ENCODE results near the gene HSPA12A.

Gene HSPA12A

DNA sequence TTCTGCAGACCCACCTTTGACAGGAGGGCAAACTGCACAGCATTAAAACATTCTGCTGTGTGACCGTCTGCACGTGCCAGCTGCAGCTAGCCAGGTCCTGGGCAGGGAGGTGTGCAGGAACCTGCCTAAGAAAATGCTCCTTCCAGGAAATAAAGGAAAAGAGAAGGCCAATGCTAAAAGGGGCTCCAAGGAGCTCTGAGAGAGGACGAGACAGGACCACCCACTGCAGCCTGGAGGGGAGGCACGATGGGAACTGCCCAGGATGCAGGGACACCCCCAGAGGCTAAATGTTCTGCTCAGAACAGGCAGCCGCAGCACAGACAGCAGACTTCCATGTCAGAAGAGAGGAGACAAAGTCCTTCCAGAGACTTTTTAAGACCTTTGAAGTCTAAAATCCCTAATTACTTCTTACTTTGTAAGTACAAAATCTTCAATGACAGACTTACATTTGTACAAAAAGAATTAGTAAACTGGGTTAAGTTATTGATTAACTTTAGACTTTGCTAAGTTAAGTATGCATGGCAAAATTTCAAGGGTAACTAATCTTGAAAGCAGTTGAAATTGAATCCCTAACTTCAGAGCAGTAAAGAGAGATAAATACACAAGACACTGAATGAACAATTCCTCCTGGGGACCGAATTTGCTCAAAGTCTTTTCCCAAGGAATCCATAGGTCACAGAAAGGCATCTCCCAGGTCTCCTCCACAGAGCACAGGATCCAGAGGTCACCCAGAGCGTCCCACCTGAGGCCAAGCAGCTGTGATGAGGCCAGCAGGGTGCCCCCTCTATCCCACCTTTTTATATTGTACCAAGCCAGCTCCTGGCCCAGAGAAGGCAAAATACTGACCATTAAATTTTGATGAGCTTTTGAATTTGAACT is 21.5 kb downstream of the HSPA12A start (continued):
- TF ChIP-seq ZNF843 (tag by site-specific recombination; IDR thresholded peaks at IDR 0.05) (no peak), ZNF692 (tag by site-specific recombination; IDR thresholded peaks at IDR 0.05) (no peak), REPIN1 (tag by site-specific recombination; IDR thresholded peaks at IDR 0.05; ENCODE audit: low read depth) (no peak), ZNF48 (tag by site-specific recombination; IDR thresholded peaks at IDR 0.05) (no peak), ZSCAN30 (tag by site-specific recombination; IDR thresholded peaks at IDR 0.05) (no peak), ZBTB21 (tag by site-specific recombination; IDR thresholded peaks at IDR 0.05) (no peak), ZNF324 (tag by site-specific recombination; IDR thresholded peaks at IDR 0.05) (no peak), ZNF132 (tag by site-specific recombination; IDR thresholded peaks at IDR 0.05; ENCODE audit: borderline replicate concordance) (no peak)
- TF ChIP-seq, protein P1, sequence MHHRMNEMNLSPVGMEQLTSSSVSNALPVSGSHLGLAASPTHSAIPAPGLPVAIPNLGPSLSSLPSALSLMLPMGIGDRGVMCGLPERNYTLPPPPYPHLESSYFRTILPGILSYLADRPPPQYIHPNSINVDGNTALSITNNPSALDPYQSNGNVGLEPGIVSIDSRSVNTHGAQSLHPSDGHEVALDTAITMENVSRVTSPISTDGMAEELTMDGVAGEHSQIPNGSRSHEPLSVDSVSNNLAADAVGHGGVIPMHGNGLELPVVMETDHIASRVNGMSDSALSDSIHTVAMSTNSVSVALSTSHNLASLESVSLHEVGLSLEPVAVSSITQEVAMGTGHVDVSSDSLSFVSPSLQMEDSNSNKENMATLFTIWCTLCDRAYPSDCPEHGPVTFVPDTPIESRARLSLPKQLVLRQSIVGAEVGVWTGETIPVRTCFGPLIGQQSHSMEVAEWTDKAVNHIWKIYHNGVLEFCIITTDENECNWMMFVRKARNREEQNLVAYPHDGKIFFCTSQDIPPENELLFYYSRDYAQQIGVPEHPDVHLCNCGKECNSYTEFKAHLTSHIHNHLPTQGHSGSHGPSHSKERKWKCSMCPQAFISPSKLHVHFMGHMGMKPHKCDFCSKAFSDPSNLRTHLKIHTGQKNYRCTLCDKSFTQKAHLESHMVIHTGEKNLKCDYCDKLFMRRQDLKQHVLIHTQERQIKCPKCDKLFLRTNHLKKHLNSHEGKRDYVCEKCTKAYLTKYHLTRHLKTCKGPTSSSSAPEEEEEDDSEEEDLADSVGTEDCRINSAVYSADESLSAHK (tag by site-specific recombination; IDR thresholded peaks at IDR 0.05), result no peak
- TF ChIP-seq, protein P2, sequence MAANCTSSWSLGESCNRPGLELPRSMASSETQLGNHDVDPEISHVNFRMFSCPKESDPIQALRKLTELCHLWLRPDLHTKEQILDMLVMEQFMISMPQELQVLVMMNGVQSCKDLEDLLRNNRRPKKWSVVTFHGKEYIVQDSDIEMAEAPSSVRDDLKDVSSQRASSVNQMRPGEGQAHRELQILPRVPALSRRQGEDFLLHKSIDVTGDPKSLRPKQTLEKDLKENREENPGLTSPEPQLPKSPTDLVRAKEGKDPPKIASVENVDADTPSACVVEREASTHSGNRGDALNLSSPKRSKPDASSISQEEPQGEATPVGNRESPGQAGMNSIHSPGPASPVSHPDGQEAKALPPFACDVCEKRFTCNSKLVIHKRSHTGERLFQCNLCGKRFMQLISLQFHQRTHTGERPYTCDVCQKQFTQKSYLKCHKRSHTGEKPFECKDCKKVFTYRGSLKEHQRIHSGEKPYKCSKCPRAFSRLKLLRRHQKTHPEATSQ (tag by site-specific recombination; IDR thresholded peaks at IDR 0.05), result no peak

DNA sequence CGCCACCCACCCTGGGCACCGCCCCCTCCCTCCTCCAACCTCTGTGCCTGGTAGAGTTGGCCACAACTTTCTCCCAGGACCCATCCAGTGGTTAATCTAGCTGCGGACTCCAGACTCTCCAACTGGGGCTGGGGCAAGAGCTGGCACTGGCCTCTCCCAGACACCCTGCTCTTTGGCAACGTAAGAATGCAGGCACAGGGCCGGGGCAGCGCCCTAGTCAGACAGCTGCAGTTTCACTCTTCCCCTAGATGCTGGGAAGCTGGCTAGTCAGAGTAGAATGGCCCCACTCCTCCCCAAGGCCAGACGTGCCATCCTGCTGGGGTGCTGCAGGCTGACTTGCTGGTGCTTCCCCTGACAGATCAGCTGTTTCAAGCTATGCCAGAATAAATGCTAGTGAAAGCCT is 22.1 kb downstream of the HSPA12A start:
- no peak overlapping the region for H3K4me3 ChIP-seq (ENCODE audit: low read depth, low read length)
- CTCF ChIA-PET, result no interaction called here
- no peaks in the 10 kb centered on the region for H3K9me3 ChIP-seq (ENCODE audit: control insufficient read depth, insufficient read depth, low read depth, low read length)
- H3K36me3 ChIP-seq (ENCODE audit: control insufficient read depth in 2 of 2, insufficient read depth in 1 of 2, low read length in 2 of 2), result no peaks in the 10 kb centered on the region
- TF ChIP-seq, protein P3, sequence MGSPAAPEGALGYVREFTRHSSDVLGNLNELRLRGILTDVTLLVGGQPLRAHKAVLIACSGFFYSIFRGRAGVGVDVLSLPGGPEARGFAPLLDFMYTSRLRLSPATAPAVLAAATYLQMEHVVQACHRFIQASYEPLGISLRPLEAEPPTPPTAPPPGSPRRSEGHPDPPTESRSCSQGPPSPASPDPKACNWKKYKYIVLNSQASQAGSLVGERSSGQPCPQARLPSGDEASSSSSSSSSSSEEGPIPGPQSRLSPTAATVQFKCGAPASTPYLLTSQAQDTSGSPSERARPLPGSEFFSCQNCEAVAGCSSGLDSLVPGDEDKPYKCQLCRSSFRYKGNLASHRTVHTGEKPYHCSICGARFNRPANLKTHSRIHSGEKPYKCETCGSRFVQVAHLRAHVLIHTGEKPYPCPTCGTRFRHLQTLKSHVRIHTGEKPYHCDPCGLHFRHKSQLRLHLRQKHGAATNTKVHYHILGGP (tag by site-specific recombination; IDR thresholded peaks at IDR 0.05), result no peak
- TF ChIP-seq ZNF292 (tag by site-specific recombination; IDR thresholded peaks at IDR 0.05; ENCODE audit: borderline replicate concordance, low read depth), result no peak
- POLR2A ChIA-PET, result no interaction called here
- peaks cover 4% of the 10 kb centered on the region; the same call in 1 of the 2 replicates for H3K4me1 ChIP-seq (ENCODE audit: control insufficient read depth, insufficient read depth, low read length)
- H3K27ac ChIP-seq (ENCODE audit: extremely low read depth, low read depth, low read length), result no peak overlapping the region

- H3K4me3 ChIP-seq (ENCODE audit: low read depth, low read length), result no peak overlapping the region
- no peaks in the 10 kb centered on the region for H3K9me3 ChIP-seq (ENCODE audit: control insufficient read depth, insufficient read depth, low read depth, low read length)
- H3K27ac ChIP-seq (ENCODE audit: extremely low read depth, low read depth, low read length), result no peak overlapping the region
- POLR2A ChIA-PET, result no interaction called here
- CTCF ChIA-PET, result no interaction called here
- peaks cover 4% of the 10 kb centered on the region; the same call in 1 of the 2 replicates for H3K4me1 ChIP-seq (ENCODE audit: control insufficient read depth, insufficient read depth, low read length)
- TF ChIP-seq ZBTB44 (tag by site-specific recombination; IDR thresholded peaks at IDR 0.05), result no peak
- TF ChIP-seq ZFP69B (tag by site-specific recombination; IDR thresholded peaks at IDR 0.05), result no peak
- TF ChIP-seq ZNF488 (tag by site-specific recombination; IDR thresholded peaks at IDR 0.05), result no peak
- TF ChIP-seq ZNF664 (tag by site-specific recombination; IDR thresholded peaks at IDR 0.05), result 0 out of 2 replicates have a peak, but pooled peaks have one; percentile 4
- TF ChIP-seq ZIC2 (tag by site-specific recombination; IDR thresholded peaks at IDR 0.05), result no peak
- H3K36me3 ChIP-seq (ENCODE audit: control insufficient read depth in 2 of 2, insufficient read depth in 1 of 2, low read length in 2 of 2), result no peaks in the 10 kb centered on the region
Measured at GRCh38 chr10:116719804-116720203, 22.6 kb downstream of the HSPA12A start.

All from HEK293 (cell line).